ENCODE data around the gene ITGA3.

- TF ChIP-seq CTCF (conservative IDR thresholded peaks at IDR 0.05; ENCODE audit: low read length) (no peak), EZH2phosphoT487 (IDR thresholded peaks at IDR 0.05; ENCODE audit: borderline replicate concordance) (no peak)
Observed at GRCh38 chr17:50076591-50077235, 20.8 kb downstream of the ITGA3 start.
